Stimulated activated CD4-positive, alpha-beta T cell treated with anti-CD3 and anti-CD28 coated beads, Interleukin-1b, Interleukin-23, amount 100 ng/mL, for 24 hours (primary cell): Measurements from ENCODE around the gene MYOM3.
"Not testable (repeated sequence)": the region's sequence is repeated elsewhere in the genome, so short reads cannot be mapped to it uniquely, and the experiment has no call there.

ENCODE experiments used
- DNase-seq, 4 experiments: peaks; one replicate each; pipeline ENCODE4 v3.0.0-alpha.2; 2020; ENCODE audit warnings: low read depth in 4 of 4, low spot score in 1 of 4

The MYOM3 gene

GRCh38 chr1:24042315-24042714 is 69.6 kb downstream of the MYOM3 start:
- no peak for DNase-seq

GRCh38 chr1:24036088-24036487 is 75.8 kb downstream of the MYOM3 start:
- DNase-seq, result no peak

GRCh38 chr1:24032981-24033380 is 79.0 kb downstream of the MYOM3 start:
- no peak for DNase-seq

- DNase-seq, result not testable (repeated sequence)
Measured at GRCh38 chr1:24030976-24031516, 80.9 kb downstream of the MYOM3 start.

GRCh38 chr1:24027838-24028468 is 84.0 kb downstream of the MYOM3 start:
- DNase-seq, result no peak

GRCh38 chr1:24022581-24023361 is 89.2 kb downstream of the MYOM3 start:
- no peak for DNase-seq

- no peak for DNase-seq
Measured at GRCh38 chr1:24021403-24022266, 90.3 kb downstream of the MYOM3 start.

- no peak for DNase-seq
Measured at GRCh38 chr1:24020470-24020869, 91.5 kb downstream of the MYOM3 start.

- no peak for DNase-seq
Measured at GRCh38 chr1:24020025-24020424, 91.9 kb downstream of the MYOM3 start.

- no peak for DNase-seq
Measured at GRCh38 chr1:24018611-24019580, 93.0 kb downstream of the MYOM3 start.

- DNase-seq, result no peak
Measured at GRCh38 chr1:24015221-24016210, 96.4 kb downstream of the MYOM3 start.

- not testable (repeated sequence) for DNase-seq
Measured at GRCh38 chr1:24012878-24013277, 99.1 kb downstream of the MYOM3 start.

- no peak for DNase-seq
Measured at GRCh38 chr1:24010650-24011049, 101.3 kb downstream of the MYOM3 start.

- DNase-seq, result no peak
Measured at GRCh38 chr1:24009406-24009805, 102.5 kb downstream of the MYOM3 start.

- not testable (repeated sequence) for DNase-seq
Measured at GRCh38 chr1:24008574-24009184, 103.3 kb downstream of the MYOM3 start.

- DNase-seq, result no peak
Measured at GRCh38 chr1:24007079-24007478, 104.9 kb downstream of the MYOM3 start.
